Stimulated activated CD8-positive, alpha-beta memory T cell treated with anti-CD3 and anti-CD28 coated beads, Interleukin-12 subunit alpha, Interleukin-12 subunit beta, amount 100 ng/mL, for 1 hour (primary cell): ENCODE data around the gene ETV1.

Experiments used
- DNase-seq: peaks from one replicate; pipeline ENCODE4 v3.0.0-alpha.2; 2020; ENCODE audit warnings: low read depth

Gene ETV1

GRCh38 chr7:13989126-13989948 is at the start of gene ETV1:
TSS of gene ETV1 (minus strand) at chr7:13989666. CDS start at chr7:13989052, 614 bp downstream.
- no peak for DNase-seq

- DNase-seq: no peak
Observed at GRCh38 chr7:14024406-14024805, 34.9 kb upstream of the ETV1 start.

GRCh38 chr7:14023838-14024237 is 34.4 kb upstream of the ETV1 start:
- no peak for DNase-seq

- DNase-seq: no peak
Observed at GRCh38 chr7:14023342-14023741, 33.9 kb upstream of the ETV1 start.

GRCh38 chr7:14021069-14021468 is 31.6 kb upstream of the ETV1 start:
- no peak for DNase-seq

GRCh38 chr7:14020339-14020900 is 31.0 kb upstream of the ETV1 start:
- no peak for DNase-seq

- DNase-seq: no peak
Observed at GRCh38 chr7:14018751-14019150, 29.3 kb upstream of the ETV1 start.

- DNase-seq: no peak
Observed at GRCh38 chr7:14016950-14017349, 27.5 kb upstream of the ETV1 start.

GRCh38 chr7:14013898-14014297 is 24.4 kb upstream of the ETV1 start:
- DNase-seq: no peak

GRCh38 chr7:14009453-14010418 is 20.3 kb upstream of the ETV1 start:
- DNase-seq: no peak

GRCh38 chr7:14001139-14001538 is 11.7 kb upstream of the ETV1 start:
- DNase-seq: no peak

GRCh38 chr7:14000247-14000646 is 10.8 kb upstream of the ETV1 start:
- DNase-seq: no peak

GRCh38 chr7:13998866-13999265 is 9.4 kb upstream of the ETV1 start:
- DNase-seq: no peak

- no peak for DNase-seq
Observed at GRCh38 chr7:13992596-13992964, 3.1 kb upstream of the ETV1 start.

GRCh38 chr7:13991791-13992595 is 2.5 kb upstream of the ETV1 start:
- DNase-seq: no peak

GRCh38 chr7:13990984-13991790 is 1.7 kb upstream of the ETV1 start:
- DNase-seq: peak; percentile 30

GRCh38 chr7:13990319-13990983 is 985 bp upstream of the ETV1 start:
- no peak for DNase-seq

- DNase-seq: no peak
Observed at GRCh38 chr7:13989949-13990305, 461 bp upstream of the ETV1 start.

GRCh38 chr7:13988731-13989125 is 738 bp downstream of the ETV1 start:
- DNase-seq: no peak

GRCh38 chr7:13988065-13988464 is 1.4 kb downstream of the ETV1 start:
- no peak for DNase-seq

GRCh38 chr7:13987395-13987794 is 2.1 kb downstream of the ETV1 start:
- no peak for DNase-seq
